Effector memory CD4-positive, alpha-beta T cell (primary cell): ENCODE results near the gene USP17L12.
"Not testable (repeated sequence)": the region's sequence is repeated elsewhere in the genome, so short reads cannot be mapped to it uniquely, and the experiment has no call there.

Experiments used
- DNase-seq, 3 donors: peaks; one replicate each; pipeline ENCODE4 v3.0.0-alpha.2; 2020
- H3K27ac ChIP-seq: 2 replicates; pipeline ENCODE4 v1.7.0; 2013; ENCODE audit warnings: mild to moderate bottlenecking, low read length, moderate library complexity; ENCODE audit not compliant: insufficient read depth, poor library complexity, severe bottlenecking
- H3K27me3 ChIP-seq: replicated peaks from 2 replicates; pipeline ENCODE4 v1.7.0; 2013; ENCODE audit warnings: mild to moderate bottlenecking, low read length; ENCODE audit not compliant: insufficient read depth, control insufficient read depth, poor library complexity, severe bottlenecking
- H3K36me3 ChIP-seq: 2 replicates; pipeline ENCODE4 v1.7.0; 2013; ENCODE audit warnings: mild to moderate bottlenecking, low read length, moderate library complexity; ENCODE audit not compliant: control insufficient read depth, insufficient read depth
- H3K4me1 ChIP-seq: 2 replicates; pipeline ENCODE4 v1.7.0; 2013; ENCODE audit warnings: low read length, mild to moderate bottlenecking; ENCODE audit not compliant: control insufficient read depth, insufficient read depth, poor library complexity, severe bottlenecking
- H3K4me3 ChIP-seq: 2 replicates; pipeline ENCODE4 v1.7.0; 2013; ENCODE audit warnings: low read length, low read depth, mild to moderate bottlenecking; ENCODE audit not compliant: insufficient read depth, poor library complexity, severe bottlenecking
- H3K9me3 ChIP-seq: 2 replicates; pipeline ENCODE4 v1.7.0; 2013; ENCODE audit warnings: mild to moderate bottlenecking, low read length, moderate library complexity; ENCODE audit not compliant: control insufficient read depth
- total RNA-seq, 3 donors: gene quantifications; one replicate each; lab custom pipeline; 2026; lab: John Stamatoyannopoulos, UW

USP17L12 gene, protein sequence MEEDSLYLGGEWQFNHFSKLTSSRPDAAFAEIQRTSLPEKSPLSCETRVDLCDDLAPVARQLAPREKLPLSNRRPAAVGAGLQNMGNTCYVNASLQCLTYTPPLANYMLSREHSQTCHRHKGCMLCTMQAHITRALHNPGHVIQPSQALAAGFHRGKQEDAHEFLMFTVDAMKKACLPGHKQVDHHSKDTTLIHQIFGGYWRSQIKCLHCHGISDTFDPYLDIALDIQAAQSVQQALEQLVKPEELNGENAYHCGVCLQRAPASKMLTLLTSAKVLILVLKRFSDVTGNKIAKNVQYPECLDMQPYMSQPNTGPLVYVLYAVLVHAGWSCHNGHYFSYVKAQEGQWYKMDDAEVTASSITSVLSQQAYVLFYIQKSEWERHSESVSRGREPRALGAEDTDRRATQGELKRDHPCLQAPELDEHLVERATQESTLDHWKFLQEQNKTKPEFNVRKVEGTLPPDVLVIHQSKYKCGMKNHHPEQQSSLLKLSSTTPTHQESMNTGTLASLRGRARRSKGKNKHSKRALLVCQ
- total RNA-seq: 0 reads per million in 3 donors

DNA sequence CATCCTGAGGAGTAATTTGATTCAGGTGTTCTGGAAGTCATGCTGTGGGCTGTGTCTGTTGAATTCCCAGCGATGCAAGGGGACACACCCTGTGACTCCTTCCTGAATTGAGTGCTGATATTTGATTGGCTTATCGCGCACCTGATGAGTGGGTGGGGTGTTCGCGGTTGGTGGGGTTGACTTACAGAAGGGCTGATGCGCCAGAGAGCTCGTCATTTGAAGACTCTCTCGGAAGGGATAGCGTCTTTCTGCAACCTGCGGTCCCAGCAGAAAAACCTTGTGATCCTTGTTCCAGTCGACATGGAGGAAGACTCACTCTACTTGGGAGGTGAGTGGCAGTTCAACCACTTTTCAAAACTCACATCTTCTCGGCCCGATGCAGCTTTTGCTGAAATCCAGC is at the start of gene USP17L12:
TSS of gene USP17L12 (plus strand) at position 301 of the 400 bp plus-strand sequence. CDS start at position 301, 0 bp downstream.
- H3K27me3 ChIP-seq, H3K4me3 ChIP-seq, H3K36me3 ChIP-seq, H3K9me3 ChIP-seq, DNase-seq, H3K4me1 ChIP-seq, H3K27ac ChIP-seq: not testable (repeated sequence)

DNA sequence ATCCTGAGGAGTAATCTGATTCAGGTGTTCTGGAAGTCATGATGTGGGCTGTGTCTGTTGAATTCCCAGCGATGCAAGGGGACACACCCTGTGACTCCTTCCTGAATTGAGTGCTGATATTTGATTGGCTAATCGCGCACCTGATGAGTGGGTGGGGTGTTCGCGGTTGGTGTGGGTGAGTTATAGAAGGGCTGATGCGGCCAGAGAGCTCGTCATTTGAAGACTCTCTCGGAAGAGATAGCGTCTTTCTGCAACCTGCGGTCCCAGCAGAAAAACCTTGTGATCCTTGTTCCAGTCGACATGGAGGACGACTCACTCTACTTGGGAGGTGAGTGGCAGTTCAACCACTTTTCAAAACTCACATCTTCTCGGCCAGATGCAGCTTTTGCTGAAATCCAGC is 9.6 kb upstream of the USP17L12 start, which contains the start of gene USP17L10:
TSS of gene USP17L10 (plus strand) at position 301 of the 400 bp plus-strand sequence. CDS start at position 301, 0 bp downstream.
- H3K27ac ChIP-seq, H3K36me3 ChIP-seq, H3K27me3 ChIP-seq, H3K4me1 ChIP-seq, H3K4me3 ChIP-seq, DNase-seq, H3K9me3 ChIP-seq: not testable (repeated sequence)

- H3K4me3 ChIP-seq, DNase-seq, H3K27me3 ChIP-seq, H3K4me1 ChIP-seq, H3K9me3 ChIP-seq, H3K36me3 ChIP-seq, H3K27ac ChIP-seq: not testable (repeated sequence)
Measured at GRCh38 chr4:9214701-9215100, 5.3 kb upstream of the USP17L12 start.

GRCh38 chr4:9215105-9215504 is 4.8 kb upstream of the USP17L12 start, which contains the start of gene USP17L11:
TSS of gene USP17L11 (plus strand) at chr4:9215405. CDS start at chr4:9215405, 0 bp downstream.
- H3K27ac ChIP-seq, H3K27me3 ChIP-seq, H3K4me3 ChIP-seq, H3K36me3 ChIP-seq, H3K9me3 ChIP-seq, H3K4me1 ChIP-seq, DNase-seq: not testable (repeated sequence)

GRCh38 chr4:9224596-9224995 is 4.6 kb downstream of the USP17L12 start, which contains the start of gene USP17L13:
TSS of gene USP17L13 (plus strand) at chr4:9224896. CDS start at chr4:9224896, 0 bp downstream.
- not testable (repeated sequence) for H3K9me3 ChIP-seq, H3K27ac ChIP-seq, H3K36me3 ChIP-seq, H3K27me3 ChIP-seq, H3K4me3 ChIP-seq, DNase-seq, H3K4me1 ChIP-seq

DNA sequence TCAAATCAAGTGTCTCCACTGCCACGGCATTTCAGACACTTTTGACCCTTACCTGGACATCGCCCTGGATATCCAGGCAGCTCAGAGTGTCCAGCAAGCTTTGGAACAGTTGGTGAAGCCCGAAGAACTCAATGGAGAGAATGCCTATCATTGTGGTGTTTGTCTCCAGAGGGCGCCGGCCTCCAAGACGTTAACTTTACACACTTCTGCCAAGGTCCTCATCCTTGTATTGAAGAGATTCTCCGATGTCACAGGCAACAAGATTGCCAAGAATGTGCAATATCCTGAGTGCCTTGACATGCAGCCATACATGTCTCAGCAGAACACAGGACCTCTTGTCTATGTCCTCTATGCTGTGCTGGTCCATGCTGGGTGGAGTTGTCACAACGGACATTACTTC is 10.3 kb downstream of the USP17L12 start:
- H3K27me3 ChIP-seq, H3K4me3 ChIP-seq, H3K4me1 ChIP-seq, DNase-seq, H3K27ac ChIP-seq, H3K9me3 ChIP-seq, H3K36me3 ChIP-seq: not testable (repeated sequence)

DNA sequence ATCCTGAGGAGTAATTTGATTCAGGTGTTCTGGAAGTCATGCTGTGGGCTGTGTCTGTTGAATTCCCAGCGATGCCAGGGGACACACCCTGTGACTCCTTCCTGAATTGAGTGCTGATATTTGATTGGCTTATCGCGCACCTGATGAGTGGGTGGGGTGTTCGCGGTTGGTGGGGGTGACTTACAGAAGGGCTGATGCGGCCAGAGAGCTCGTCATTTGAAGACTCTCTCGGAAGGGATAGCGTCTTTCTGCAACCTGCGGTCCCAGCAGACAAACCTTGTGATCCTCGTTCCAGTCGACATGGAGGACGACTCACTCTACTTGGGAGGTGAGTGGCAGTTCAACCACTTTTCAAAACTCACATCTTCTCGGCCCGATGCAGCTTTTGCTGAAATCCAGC is 14.1 kb downstream of the USP17L12 start, which contains the start of gene USP17L15:
TSS of gene USP17L15 (plus strand) at position 301 of the 400 bp plus-strand sequence. CDS start at position 301, 0 bp downstream.
- H3K27me3 ChIP-seq, H3K4me3 ChIP-seq, DNase-seq, H3K27ac ChIP-seq, H3K9me3 ChIP-seq, H3K4me1 ChIP-seq, H3K36me3 ChIP-seq: not testable (repeated sequence)

- H3K4me3 ChIP-seq, H3K4me1 ChIP-seq, H3K9me3 ChIP-seq, H3K27me3 ChIP-seq, DNase-seq, H3K36me3 ChIP-seq, H3K27ac ChIP-seq: not testable (repeated sequence)
Measured at GRCh38 chr4:9238461-9238860, 18.5 kb downstream of the USP17L12 start.

GRCh38 chr4:9243579-9243978 is 23.6 kb downstream of the USP17L12 start, which contains the start of gene USP17L17:
TSS of gene USP17L17 (plus strand) at chr4:9243879. CDS start at chr4:9243879, 0 bp downstream.
- H3K9me3 ChIP-seq, DNase-seq, H3K4me3 ChIP-seq, H3K27ac ChIP-seq, H3K4me1 ChIP-seq, H3K36me3 ChIP-seq, H3K27me3 ChIP-seq: not testable (repeated sequence)
